HUES48 (cell line): ENCODE results near the gene PFKFB2.

Experiments used
- H3K27ac ChIP-seq: one replicate; pipeline ENCODE4 v1.7.0; 2013; ENCODE audit warnings: low read depth, low read length, inconsistent platforms
- H3K27me3 ChIP-seq: 2 replicates; pipeline ENCODE4 v1.6.1; 2013; ENCODE audit warnings: mild to moderate bottlenecking, low read length; ENCODE audit not compliant: control insufficient read depth, insufficient read depth
- H3K36me3 ChIP-seq: 2 replicates; pipeline ENCODE4 v1.6.1; 2013; ENCODE audit warnings: low read length; ENCODE audit not compliant: control insufficient read depth, insufficient read depth
- H3K4me1 ChIP-seq: 2 replicates; pipeline ENCODE4 v1.6.1; 2013; ENCODE audit warnings: mild to moderate bottlenecking, low read length; ENCODE audit not compliant: control insufficient read depth, insufficient read depth
- H3K4me3 ChIP-seq: 2 replicates; pipeline ENCODE4 v1.5.1; 2013; ENCODE audit warnings: mild to moderate bottlenecking, low read depth, low read length
- H3K9ac ChIP-seq: 2 replicates; pipeline ENCODE4 v1.6.1; 2013; ENCODE audit warnings: mild to moderate bottlenecking, low read depth, low read length, moderate library complexity
- H3K9me3 ChIP-seq: 2 replicates; pipeline ENCODE4 v1.6.1; 2013; ENCODE audit warnings: low read length; ENCODE audit not compliant: control insufficient read depth, insufficient read depth

PFKFB2 gene

DNA sequence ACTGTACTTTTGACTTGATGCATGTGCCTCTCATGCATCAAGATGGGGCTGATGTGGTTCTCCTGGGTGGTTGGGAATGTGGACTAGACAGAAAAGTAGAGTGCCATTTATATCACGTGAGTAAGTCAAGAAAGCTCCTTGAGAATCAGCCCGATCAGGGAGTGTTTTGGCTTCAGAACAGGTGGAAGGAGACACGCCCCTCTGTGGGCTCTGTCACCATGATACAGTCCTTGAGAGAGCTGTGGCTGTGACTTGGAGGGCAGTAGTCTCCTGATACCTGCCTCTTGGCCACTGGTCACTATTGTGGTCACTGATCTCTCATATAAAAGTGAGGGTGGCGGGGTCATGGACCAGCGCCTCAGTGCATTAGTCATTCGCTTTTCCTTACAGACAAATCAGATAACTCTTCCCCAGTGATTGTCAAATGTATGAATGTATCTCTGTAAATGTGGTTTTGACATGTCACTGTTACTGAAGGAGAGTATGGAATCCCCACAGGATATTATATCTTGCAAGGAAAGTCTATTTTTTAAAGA lies 26.7 kb downstream of the PFKFB2 start:
- Histone ChIP-seq H3K4me3 (no peak overlapping the region), H3K9ac (no peak overlapping the region), H3K4me1 (peaks cover 8% of the 10 kb centered on the region), H3K27ac (no peak overlapping the region), H3K27me3 (no peaks in the 10 kb centered on the region), H3K9me3 (no peaks in the 10 kb centered on the region), H3K36me3 (peaks cover 4% of the 10 kb centered on the region; the same call in 1 of the 2 replicates)

DNA sequence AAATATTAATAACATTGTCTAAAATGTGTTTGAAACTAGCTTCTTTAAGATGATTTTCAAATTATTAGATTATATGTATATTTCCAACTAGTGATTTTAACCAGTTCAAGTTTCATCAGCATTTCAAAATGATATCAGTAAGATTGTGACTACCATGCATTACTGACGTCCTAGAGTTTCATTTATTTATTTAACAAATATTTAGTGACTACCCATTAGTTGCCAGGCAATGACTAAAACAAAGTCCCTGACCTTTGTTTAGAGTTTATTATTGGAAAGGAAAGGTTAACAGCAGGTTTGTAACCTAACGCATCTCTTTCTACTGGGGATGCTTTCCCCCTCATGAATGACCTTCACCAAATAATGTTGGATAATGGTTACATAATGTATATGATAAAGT lies 28.0 kb downstream of the PFKFB2 start:
- no peaks in the 10 kb centered on the region for H3K9me3 ChIP-seq
- H3K27ac ChIP-seq, result no peak overlapping the region
- no peaks in the 10 kb centered on the region for H3K27me3 ChIP-seq
- H3K4me1 ChIP-seq, result peaks cover 8% of the 10 kb centered on the region
- H3K36me3 ChIP-seq, result peaks cover 4% of the 10 kb centered on the region; the same call in 1 of the 2 replicates
- H3K9ac ChIP-seq, result no peak overlapping the region
- no peak overlapping the region for H3K4me3 ChIP-seq

DNA sequence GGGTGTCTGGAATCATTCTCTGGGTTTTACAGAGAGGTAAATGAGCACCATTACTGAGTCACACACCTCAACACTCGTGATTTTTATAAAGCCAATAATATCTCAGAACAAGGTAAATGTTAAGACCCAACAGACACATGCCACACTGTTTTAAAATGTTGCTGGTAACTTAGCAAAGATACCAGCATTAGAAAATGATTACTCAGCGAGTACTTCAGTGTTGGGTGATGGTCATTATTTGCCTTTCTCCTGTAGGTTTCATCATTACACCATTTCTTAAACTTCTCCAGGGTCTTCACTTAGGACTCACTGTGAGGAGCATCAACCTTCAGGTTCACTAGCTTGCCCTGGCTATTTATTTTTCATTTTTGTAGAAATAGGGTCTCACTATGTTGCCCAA lies 28.7 kb downstream of the PFKFB2 start:
- Histone ChIP-seq H3K9me3 (no peaks in the 10 kb centered on the region), H3K36me3 (peaks cover 4% of the 10 kb centered on the region; the same call in 1 of the 2 replicates), H3K4me3 (no peak overlapping the region), H3K27ac (no peak overlapping the region), H3K4me1 (peaks cover 8% of the 10 kb centered on the region), H3K27me3 (no peaks in the 10 kb centered on the region), H3K9ac (no peak overlapping the region)

DNA sequence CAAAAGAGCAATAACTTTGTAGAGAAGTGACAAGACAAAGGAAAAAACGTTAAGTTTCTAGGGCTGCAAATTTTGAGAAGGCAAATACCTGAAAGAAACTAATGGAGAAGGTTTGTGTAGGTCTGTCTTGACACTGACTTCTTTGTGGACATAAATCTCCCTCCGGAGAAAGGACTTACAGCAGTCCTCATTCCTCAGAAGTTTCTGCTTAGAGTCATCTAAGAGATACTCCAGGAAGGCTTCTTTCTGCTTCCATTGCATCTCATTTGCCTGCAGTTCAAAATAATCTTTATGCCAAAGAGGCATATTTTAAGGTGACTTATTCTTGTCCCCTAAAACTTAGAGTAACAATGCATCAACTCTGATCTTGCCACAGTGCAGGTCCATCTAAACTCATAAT lies 31.2 kb downstream of the PFKFB2 start:
- no peaks in the 10 kb centered on the region for H3K9me3 ChIP-seq
- no peaks in the 10 kb centered on the region; the same call in 1 of the 2 replicates for H3K4me1 ChIP-seq
- H3K27me3 ChIP-seq, result no peaks in the 10 kb centered on the region
- H3K9ac ChIP-seq, result no peak overlapping the region
- no peak overlapping the region for H3K27ac ChIP-seq
- H3K4me3 ChIP-seq, result no peak overlapping the region
- peaks cover 1% of the 10 kb centered on the region; the same call in 1 of the 2 replicates for H3K36me3 ChIP-seq

DNA sequence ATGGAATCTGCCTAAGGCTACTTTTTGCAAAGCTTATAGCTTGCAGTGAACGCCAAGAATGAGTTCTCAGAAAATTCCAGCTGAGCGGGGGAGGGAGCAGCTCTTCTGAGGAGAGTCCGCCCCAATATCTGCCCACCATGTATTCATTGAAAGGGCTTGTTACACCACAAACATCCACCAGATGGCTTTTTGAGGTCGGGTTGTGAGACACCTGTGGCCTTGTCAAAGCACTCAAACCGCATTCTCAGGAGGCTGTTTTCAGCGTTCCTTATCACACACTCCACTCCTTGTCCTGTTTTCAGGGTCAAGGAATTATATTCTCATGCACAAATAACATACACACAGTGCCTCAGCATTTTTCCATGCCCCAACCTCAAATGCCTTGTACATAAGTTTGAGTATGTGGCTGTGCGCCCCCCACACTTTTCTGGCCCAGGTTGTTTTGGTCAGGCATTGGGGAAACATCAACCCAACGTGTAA lies 31.7 kb downstream of the PFKFB2 start:
- no peaks in the 10 kb centered on the region for H3K36me3 ChIP-seq
- no peak overlapping the region for H3K9ac ChIP-seq
- H3K4me1 ChIP-seq, result no peaks in the 10 kb centered on the region; the same call in 1 of the 2 replicates
- H3K4me3 ChIP-seq, result no peak overlapping the region
- no peak overlapping the region for H3K27ac ChIP-seq
- no peaks in the 10 kb centered on the region for H3K27me3 ChIP-seq
- no peaks in the 10 kb centered on the region for H3K9me3 ChIP-seq

DNA sequence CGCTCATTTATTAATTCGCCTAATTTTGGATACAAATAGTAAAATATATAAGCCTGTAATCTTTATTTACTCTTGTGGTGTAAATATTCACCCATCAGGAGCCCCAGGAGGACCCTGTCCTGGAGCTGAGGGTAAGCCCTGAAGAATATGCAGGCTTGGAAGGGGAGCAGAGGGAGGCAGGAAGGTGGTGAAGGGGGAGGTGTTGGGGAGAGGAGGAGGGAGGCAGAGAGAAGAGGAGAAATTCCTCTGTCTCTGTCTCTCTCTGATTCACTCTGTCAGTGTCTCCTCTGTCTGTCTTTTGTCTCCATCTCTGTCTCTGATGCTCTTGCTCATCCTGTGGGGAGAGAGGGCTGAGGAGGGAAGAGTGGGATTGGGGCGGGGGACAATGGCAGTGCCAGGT lies 32.8 kb downstream of the PFKFB2 start:
- no peak overlapping the region for H3K4me3 ChIP-seq
- H3K27me3 ChIP-seq, result no peaks in the 10 kb centered on the region
- H3K9ac ChIP-seq, result no peak overlapping the region
- H3K9me3 ChIP-seq, result no peaks in the 10 kb centered on the region
- no peaks in the 10 kb centered on the region for H3K36me3 ChIP-seq
- no peak overlapping the region for H3K27ac ChIP-seq
- no peaks in the 10 kb centered on the region; the same call in 1 of the 2 replicates for H3K4me1 ChIP-seq

DNA sequence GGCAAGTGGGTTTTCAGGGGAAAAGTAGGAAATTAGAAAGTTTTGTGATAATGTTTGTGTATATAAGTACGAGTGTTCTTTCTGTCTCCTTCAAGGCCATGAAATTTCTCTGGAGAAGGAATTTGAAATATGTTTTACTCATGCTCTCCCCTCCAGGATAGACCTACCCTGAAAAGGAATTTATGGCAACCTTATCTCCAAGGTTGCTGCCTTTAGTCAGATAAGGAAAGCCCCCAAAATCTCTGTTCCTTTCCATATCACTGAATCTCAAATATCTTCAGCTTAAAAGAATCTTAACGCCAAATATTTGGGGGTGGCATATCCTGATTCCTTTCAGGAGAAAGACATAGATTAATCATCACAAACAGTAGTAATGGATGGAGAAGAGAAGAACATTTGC lies 35.1 kb downstream of the PFKFB2 start:
- Histone ChIP-seq H3K36me3 (no peaks in the 10 kb centered on the region), H3K27ac (no peak overlapping the region), H3K4me3 (no peak overlapping the region), H3K9ac (no peak overlapping the region), H3K4me1 (no peaks in the 10 kb centered on the region; the same call in 1 of the 2 replicates), H3K9me3 (no peaks in the 10 kb centered on the region), H3K27me3 (no peaks in the 10 kb centered on the region)

DNA sequence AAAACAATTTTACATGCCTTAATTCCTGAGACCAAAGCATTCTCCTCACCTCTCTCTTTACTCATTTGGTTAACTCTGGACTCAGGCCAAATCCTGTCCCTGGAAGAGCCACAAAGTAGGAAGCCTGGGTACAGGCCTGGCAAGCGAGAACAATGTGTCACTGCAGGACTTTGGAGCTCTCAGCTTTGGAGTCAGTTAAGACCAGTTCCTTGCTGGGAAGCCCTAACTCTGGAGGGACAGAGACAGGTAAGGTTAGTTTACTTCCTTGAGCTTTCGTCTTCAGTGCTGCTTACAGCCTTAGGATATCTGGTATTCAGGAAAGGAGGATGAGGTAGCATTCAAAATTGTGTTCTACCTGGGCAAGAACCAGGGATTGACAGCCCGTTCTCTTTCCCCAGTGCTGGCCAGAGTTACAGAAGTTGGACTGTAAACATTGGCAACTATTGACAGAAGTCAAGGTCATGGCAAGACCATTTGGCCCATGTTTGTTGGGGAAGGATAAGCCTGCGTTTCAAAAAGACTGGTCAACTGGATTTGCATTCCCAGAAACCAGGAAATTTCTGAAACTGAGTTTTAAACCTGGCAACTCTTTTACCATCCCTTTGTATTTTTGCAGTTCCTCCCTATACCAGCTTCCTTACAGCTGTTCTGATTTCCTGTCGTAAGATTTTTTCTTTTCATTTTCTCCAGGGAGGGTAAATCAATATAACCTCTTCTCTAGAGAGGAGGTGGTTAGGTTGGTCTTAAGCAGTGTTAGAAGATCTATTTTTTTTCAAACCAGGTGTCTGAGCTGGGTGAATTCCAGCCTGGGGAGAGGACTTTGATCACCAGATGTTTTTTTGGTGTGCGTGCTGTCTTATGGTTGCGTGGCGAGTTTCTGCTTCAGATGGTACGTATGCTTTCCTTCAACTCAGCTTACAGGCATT lies 35.9 kb downstream of the PFKFB2 start, which contains the start of gene C4BPB:
TSS of gene C4BPB (plus strand) at position 160 of the 926 bp plus-strand sequence. CDS start at position 832, 672 bp downstream.
- Histone ChIP-seq H3K36me3 (no peaks in the 10 kb centered on the region), H3K4me1 (no peaks in the 10 kb centered on the region; the same call in 1 of the 2 replicates), H3K9ac (no peak within 1 kb of the TSS), H3K27me3 (no peaks in the 10 kb centered on the region), H3K9me3 (no peaks in the 10 kb centered on the region), H3K4me3 (no peak within 1 kb of the TSS), H3K27ac (no peak within 1 kb of the TSS)

DNA sequence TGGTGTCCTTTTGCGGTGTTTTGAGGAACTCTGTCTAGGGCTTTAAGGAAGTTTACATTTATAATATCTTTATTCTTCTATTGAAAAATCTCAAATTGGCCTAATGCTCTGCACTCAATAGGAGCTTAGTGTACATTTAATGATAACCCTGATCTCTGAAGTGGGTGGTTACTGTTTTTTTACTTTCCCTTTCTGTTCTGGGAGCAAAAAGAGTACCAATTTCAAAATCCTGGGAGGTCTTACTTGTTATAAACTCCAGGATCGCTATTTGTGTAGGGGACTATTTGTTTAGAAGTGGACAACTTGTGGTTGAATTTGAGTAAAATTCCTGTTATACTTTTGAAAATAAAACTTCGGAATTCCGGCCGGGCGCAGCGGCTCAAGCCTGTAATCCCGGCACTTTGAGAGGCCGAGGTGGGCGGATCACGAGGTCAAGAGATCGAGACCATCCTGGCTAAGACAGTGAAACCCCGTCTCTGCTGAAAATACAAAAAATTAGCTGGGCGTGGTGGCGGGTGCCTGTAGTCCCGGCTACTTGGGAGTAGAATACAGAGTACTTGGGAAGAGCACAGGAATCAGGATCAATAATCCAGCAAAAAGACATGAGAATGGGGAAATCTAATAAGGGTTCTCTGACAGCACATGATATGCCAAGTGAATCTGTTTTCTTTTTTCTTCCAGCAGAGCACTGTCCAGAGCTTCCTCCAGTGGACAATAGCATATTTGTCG lies 36.7 kb downstream of the PFKFB2 start:
- Histone ChIP-seq H3K4me3 (no peak overlapping the region), H3K9me3 (no peaks in the 10 kb centered on the region), H3K36me3 (no peaks in the 10 kb centered on the region), H3K27ac (no peak overlapping the region), H3K4me1 (no peaks in the 10 kb centered on the region; the same call in 1 of the 2 replicates), H3K9ac (no peak overlapping the region), H3K27me3 (no peaks in the 10 kb centered on the region)

DNA sequence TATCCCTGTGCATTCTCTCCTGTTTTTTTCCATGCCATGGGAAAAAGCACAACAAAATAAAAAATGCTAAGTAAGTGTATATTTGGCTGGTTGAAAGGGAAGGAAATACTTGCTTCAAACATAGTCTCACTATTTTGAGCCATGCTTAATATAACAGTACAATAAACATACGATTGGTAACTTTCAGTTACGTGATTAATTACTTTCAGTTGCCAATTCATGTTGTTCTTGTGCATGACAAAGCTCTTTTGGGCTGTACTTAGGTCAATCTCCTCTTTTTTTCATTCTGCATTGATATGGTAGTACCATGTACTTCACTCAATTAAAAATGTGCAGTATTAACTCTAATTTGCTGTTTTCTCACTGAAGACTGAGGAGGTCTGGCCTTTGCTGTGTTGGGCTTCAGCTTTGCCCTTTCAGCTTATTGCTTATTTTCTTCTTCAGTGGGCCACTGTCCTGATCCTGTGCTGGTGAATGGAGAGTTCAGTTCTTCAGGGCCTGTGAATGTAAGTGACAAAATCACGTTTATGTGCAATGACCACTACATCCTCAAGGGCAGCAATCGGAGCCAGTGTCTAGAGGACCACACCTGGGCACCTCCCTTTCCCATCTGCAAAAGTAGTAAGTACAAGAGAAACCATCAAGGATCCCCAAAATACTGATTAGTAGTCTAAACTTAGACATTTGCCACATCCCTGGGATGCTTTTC lies 38.3 kb downstream of the PFKFB2 start:
- H3K27me3 ChIP-seq, result no peaks in the 10 kb centered on the region
- no peaks in the 10 kb centered on the region for H3K4me1 ChIP-seq
- H3K27ac ChIP-seq, result no peak overlapping the region
- no peaks in the 10 kb centered on the region for H3K9me3 ChIP-seq
- no peak overlapping the region for H3K4me3 ChIP-seq
- H3K36me3 ChIP-seq, result no peaks in the 10 kb centered on the region
- no peak overlapping the region for H3K9ac ChIP-seq
